Prostate gland (tissue), 2 donors: ENCODE data around the gene MBOAT2.

Experiments used
- POLR2A ChIP-seq: fragments of 450-650 bp; IDR thresholded peaks from one replicate; pipeline ENCODE4 v1.6.1; 2016; ENCODE audit warnings: antibody characterized with exemption, mild to moderate bottlenecking
- POLR2AphosphoS5 ChIP-seq: sonication (generic); formaldehyde crosslinking; IDR thresholded peaks from one replicate; pipeline ENCODE4 v1.6.1; 2017; ENCODE audit warnings: antibody characterized with exemption
- TF ChIP-seq, protein P1 (sequence below), 4 experiments: fragments of 200-600 bp in 2 of 4; fragments of 450-650 bp in 2 of 4; sonication (generic) in 2 of 4; IDR thresholded peaks; 1 replicate in 3 of 4; 2 replicates in 1 of 4; pipeline ENCODE4 v1.5.1; 2016 to 2019; ENCODE audit warnings: antibody characterized with exemption in 4 of 4, mild to moderate bottlenecking in 2 of 4, moderate library complexity in 2 of 4

DNA sequence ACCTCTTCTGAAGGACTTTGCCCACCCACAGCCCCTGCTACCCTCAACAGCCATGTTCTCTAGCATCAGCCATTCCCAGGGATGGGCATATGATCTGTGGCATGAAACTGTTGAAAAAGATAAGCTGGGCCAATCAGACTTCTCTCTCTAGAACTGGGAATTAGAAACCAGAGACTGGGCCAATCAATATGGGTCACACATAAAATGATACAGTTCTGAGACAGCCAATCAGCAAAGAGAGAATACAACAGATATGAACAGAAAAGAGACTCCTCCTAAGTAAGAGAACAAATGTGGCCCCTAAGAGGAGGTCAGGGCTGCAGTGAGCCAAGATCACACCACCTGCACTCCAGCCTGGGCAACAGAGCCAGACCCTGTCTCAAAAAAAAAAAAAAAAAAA lies 168.2 kb downstream of the MBOAT2 start:
- TF ChIP-seq, protein P1, sequence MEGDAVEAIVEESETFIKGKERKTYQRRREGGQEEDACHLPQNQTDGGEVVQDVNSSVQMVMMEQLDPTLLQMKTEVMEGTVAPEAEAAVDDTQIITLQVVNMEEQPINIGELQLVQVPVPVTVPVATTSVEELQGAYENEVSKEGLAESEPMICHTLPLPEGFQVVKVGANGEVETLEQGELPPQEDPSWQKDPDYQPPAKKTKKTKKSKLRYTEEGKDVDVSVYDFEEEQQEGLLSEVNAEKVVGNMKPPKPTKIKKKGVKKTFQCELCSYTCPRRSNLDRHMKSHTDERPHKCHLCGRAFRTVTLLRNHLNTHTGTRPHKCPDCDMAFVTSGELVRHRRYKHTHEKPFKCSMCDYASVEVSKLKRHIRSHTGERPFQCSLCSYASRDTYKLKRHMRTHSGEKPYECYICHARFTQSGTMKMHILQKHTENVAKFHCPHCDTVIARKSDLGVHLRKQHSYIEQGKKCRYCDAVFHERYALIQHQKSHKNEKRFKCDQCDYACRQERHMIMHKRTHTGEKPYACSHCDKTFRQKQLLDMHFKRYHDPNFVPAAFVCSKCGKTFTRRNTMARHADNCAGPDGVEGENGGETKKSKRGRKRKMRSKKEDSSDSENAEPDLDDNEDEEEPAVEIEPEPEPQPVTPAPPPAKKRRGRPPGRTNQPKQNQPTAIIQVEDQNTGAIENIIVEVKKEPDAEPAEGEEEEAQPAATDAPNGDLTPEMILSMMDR (IDR thresholded peaks at IDR 0.05), result no peak
- TF ChIP-seq POLR2AphosphoS5 (no peak), POLR2A (no peak)
